Measurements from ENCODE around the gene MR1.

GRCh38 chr1:181089676-181090544 is 56.1 kb downstream of the MR1 start:
- TF ChIP-seq CTCF (conservative IDR thresholded peaks at IDR 0.05 in 1 of 2, IDR thresholded peaks at IDR 0.05 in 1 of 2; ENCODE audit: low read depth in 1 of 2, low read length in 2 of 2) (no peak), EZH2 (IDR thresholded peaks at IDR 0.05; ENCODE audit: low read length, missing control alignments) (no peak)
